ENCODE measurements around the gene FNBP1.
"Not testable (repeated sequence)": the region's sequence is repeated elsewhere in the genome, so short reads cannot be mapped to it uniquely, and the experiment has no call there.

The FNBP1 gene

GRCh38 chr9:129953736-129954135 is 89.3 kb downstream of the FNBP1 start:
- DNase-seq (ENCODE audit: low spot score) = no peak

- DNase-seq (ENCODE audit: low spot score) = no peak
These were observed 90.7 kb downstream of the FNBP1 start for GRCh38 chr9:129952337-129952736.

DNA sequence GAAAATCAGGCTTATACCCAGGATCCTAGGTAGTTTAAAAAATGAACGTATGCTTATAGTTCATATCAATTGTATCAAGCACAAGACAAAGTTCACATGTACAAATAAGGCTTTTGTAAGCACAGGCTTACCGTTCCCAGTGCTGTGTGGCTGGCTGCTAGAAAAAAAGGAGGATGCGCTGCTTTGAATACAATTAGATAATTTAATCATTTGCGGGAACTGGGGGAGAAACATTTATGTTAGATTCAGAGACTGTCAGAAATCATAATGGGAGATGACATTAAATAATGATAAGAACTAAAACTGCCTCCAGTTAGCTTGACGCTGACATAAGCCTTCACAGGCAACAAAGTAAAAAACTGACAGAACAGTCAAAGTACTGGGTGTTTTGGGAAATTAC is 93.2 kb downstream of the FNBP1 start:
- DNase-seq (ENCODE audit: low spot score) = no peak

DNA sequence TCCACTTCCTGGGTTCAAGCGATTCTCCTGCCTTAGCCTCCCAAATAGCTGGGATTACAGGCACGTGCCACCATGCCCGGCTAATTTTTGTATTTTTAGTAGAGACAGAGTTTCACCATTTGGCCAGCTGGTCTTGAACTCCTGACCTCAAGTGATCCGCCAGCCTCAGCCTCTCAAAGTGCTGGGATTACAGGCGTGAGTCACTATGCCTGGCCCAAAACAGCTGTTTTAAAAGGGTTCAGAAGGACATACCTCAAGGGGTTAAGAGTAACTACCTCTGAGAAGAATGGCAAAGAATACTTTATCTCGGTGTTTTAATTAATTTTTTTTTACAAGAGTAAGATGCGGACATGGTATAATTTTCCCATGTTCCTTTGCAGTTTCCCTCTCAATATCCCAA is 94.4 kb downstream of the FNBP1 start:
- not testable (repeated sequence) for DNase-seq (ENCODE audit: low spot score)

DNA sequence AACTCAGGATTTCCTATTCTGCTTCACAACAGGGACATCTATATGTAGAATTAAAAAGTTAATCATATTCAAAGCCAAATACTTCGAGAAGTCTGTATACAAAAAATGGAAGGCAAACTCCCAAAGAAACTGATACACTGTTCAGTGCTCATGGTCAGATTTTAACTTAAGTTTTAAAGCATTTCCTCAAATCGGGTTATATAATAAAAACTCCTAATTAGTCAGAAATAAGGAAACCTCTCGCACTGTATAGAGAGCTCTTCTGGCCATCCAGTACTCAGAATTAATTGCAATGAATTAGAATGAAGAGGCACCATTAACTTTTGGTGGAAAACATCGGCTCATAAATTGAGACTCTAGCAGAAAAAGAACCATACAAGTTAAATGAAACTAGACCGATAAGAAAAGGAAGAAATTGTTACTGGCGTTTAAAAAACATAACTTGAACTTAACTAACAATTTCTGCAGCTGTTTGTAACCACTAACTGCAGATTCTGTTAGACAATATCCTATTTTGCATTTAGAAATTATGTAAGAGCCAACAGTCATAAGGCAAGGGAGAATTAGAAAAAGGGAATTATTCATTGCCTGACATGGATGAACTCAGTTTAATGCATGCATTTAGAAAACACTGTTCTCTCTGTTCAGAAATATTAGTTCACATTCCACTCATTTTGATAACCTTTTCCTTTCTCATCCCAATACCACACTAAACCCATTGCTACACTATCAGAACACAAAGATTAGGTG is 96.6 kb downstream of the FNBP1 start:
- DNase-seq (ENCODE audit: low spot score) = no peak

DNA sequence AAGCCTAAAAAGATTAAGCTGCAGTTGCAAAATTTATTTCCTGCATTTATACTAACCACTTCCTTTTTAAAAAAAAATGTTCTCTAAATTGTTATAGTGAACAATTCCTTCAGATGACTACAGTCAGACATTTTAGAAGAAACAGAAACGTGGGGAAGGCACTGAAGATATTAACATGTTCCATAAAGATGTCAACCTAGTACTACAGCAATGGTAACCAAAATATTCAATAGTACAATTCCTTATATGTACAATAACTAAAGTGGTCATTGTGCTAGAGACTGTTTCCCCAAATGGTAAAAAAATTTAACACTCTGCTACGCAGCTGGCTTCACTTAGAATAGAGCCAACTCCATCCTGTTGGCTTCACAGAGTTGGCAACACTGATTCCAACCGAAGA is 97.7 kb downstream of the FNBP1 start:
- DNase-seq (ENCODE audit: low spot score) = no peak

GRCh38 chr9:129944506-129945116 is 98.4 kb downstream of the FNBP1 start:
- DNase-seq (ENCODE audit: low spot score) = no peak

DNA sequence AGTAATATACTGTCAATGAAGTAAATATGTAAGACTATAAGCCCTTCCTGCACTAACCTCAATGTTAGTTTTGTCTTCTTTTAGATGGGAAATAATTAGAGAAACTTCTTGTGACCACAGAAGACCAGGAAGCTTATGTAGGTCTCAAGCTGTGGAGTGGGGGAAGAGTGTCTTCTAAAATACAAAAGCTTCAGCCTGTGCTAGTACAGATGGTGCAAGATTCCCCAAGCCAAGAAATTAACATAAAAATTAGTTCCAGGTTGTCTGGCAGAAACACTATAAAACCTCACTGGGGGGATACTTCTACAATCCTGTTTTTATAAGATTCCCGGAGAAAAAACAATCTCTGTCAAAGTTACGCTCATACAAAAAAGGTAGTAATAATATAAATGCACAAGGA is 103.6 kb downstream of the FNBP1 start:
- DNase-seq (ENCODE audit: low spot score) = no peak

- DNase-seq (ENCODE audit: low spot score) = no peak
These were observed 104.6 kb downstream of the FNBP1 start for GRCh38 chr9:129938291-129938979.

DNA sequence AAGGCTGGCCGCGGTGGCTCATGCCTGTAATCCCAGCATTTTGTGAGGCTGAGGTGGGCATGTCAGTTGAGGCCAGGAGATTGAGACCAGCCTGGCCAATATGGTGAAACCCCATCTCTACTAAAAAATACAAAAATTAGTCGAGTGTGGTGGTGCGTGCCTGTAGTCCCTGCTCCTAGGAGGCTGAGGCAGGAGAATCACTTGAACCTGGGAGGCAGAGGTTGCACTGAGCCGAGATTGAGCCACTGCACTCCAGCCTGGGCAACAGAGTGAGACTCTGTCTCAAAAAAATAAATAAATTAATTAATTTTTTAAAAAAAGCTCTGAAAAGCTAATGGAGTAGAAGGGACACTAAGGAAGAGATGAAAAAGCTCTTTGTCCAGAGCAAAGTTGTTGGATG is 105.1 kb downstream of the FNBP1 start:
- not testable (repeated sequence) for DNase-seq (ENCODE audit: low spot score)

- DNase-seq (ENCODE audit: low spot score) = no peak
These were observed 106.8 kb downstream of the FNBP1 start for GRCh38 chr9:129936222-129936621.

DNA sequence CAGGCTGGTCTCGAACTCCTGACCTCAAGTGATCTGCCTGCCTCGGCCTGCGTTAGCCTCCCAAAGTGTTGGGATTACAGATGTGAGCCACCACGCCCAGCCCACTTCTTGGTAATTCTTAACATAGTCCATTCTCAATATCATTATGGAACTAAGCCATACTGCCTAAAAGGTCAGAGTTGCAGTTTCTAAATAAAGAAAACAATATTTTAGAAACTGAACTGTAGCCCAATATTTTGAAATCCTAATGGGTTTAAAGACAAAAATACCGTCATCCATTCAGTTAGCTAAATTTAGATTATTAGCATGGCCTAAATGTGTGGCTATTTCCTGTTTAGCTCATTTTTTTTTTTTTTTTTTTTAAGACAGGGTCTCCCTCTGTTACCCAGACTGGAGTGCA is 108.2 kb downstream of the FNBP1 start:
- DNase-seq (ENCODE audit: low spot score) = no peak

GRCh38 chr9:129934041-129934591 is 108.9 kb downstream of the FNBP1 start:
- no peak for DNase-seq (ENCODE audit: low spot score)

DNA sequence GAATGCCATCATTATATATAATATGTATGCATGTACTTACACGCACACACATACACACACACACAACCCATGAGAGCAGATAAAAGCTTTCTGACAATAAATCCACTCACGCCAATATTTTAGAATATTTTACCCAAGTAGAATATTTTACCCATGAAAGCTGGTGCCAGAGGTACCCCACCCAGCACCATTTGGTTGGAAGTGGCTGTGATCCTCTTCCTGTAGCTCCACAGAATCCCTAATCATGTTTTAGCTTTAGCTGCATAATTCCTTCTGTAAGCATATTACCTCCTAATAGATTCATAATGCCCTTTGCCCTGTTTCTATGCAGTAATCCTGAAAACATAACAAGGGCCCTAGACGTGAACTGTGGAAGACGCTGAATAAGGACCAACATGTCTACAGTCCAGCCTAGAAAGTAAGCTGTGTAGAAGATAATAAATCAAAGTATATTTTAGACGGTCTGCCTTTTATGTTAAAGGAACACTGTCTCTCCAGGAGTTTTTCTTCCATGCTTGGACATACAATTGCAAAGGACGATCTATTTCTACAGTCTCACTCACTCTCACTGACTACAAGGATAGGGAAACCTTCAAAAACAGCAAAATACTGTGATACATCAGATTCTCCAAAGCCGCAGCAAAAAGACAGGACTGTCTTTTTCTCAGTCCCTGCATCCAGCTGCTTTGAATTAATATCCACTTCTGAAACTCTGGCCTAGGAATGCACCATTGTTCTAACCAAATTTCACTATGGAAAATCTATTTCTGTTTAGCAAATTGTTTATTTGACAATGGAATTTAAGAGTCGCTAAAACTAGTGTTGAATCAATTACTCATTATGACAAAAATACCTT is 109.6 kb downstream of the FNBP1 start:
- no peak for DNase-seq (ENCODE audit: low spot score)

DNA sequence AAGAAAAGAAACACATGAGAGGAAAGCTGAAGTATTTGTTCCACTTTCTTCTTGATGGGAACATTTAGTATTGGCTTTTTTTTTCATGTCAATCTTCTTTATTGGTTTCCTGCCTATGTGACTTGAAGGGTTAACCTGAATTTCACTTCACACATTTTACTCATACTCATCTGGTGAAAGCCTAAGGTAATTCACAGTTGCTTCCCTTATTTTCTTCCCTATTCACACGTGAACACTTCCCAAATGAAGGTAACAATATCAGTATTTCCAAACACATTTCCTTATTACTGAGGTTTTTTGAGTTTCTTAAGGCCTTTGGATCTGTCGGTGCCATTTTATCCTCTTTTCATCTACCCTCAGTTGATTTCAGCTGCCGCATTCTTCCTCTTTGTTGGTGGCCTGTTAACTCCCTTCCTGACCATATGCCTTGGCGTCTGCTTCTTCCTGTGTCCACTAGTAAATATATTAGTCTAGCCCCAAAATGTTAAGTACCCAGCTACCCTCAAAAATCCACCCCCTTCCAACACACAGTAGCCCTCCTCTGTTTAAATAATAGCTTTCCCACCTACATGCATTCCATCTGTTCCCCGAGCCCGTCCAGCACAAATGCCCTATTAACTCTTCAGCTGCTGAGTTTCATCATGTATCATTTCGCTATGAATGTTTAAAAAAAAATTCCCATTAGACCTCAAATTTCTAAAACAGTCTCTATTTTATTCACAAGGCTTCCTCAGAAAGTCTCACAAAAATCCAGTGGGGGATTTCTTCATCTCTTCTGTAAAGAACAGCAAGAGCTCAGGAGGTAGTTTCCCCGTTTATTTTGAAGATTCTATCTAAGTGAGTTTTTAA is 110.5 kb downstream of the FNBP1 start:
- DNase-seq (ENCODE audit: low spot score) = no peak

DNA sequence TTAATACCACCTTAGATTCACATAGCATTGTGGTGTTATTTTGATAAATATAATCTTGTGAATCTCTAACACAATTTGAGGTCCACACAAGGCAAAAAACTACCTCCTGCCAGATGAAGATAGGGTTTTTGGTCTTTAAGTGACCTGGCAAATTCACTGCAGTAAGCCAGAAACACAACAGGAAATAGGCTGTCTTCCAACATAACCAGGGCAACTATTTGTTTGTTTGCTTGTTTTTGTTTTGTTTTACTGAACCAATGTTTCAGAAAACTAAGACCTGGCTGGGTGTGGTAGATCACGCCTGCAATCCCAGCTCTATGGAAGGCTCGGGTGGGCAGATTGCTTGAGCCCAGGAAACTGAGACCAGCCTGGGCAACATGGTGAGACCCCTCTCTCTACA is 112.2 kb downstream of the FNBP1 start:
- DNase-seq (ENCODE audit: low spot score) = no peak

DNA sequence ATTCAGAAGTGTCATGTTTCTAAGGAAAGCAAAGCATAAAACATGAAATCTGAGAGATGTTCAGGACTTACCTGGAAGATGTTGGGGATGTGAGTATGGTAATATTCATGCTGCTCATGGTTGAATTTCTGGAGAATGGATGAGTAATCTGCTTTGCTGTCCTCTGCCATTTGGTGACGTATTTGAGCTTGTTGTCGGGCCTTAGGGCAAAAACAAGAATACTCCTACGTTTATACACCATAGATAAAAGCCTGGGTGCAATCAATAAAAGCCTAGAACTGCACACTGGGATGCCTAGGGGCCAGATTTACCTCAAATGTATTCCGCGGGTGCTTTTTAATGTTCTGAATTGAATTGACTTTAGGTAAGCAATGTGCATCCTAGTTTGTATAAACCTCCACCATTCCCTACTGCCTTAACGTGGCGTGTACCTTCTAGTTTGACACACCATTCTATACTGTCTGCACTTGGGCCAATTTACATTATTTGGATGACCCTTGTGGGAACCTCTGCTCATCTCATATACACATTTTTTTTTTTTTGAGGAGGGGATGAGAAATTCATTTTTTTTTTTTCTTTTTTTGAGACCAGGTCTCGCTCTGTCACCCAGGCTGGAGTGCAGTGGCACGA is 113.4 kb downstream of the FNBP1 start:
- no peak for DNase-seq (ENCODE audit: low spot score)

DNA sequence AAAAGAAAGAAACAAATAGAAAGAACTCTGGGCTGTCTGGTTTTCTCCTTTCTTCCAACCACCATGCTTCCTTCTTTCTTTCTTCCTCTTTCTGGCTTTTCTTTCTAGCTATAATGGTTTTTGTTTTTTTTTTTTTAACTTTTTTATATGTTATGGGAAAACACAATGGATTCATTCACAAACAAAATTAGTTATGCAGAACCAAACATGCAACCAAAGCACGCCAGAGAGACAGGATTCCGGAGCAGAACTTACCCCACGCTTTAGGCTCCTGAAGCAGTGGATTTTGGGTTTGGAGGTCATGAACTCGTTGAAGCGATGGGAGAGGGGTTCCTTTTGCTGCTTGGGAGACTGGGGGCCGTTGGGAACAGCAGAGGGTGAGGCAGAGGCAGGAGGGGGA is 119.4 kb downstream of the FNBP1 start:
- DNase-seq (ENCODE audit: low spot score) = no peak

- no peak for DNase-seq (ENCODE audit: low spot score)
These were observed 121.1 kb downstream of the FNBP1 start for GRCh38 chr9:129921905-129922304.

GRCh38 chr9:129919841-129920240 is 123.1 kb downstream of the FNBP1 start:
- DNase-seq (ENCODE audit: low spot score) = no peak

- DNase-seq (ENCODE audit: low spot score) = no peak
These were observed 123.7 kb downstream of the FNBP1 start for GRCh38 chr9:129919277-129919676.
